HG03460 (cell line): ENCODE measurements around the gene GPX5.

ENCODE experiments used
- ATAC-seq: cut with Tn5 transposase; IDR thresholded peaks from one replicate; pipeline ENCODE4 v1.9.1; 2021; ENCODE audit not compliant: unreplicated experiment

The GPX5 gene

GRCh38 chr6:28553986-28554881 lies 28.6 kb downstream of the GPX5 start:
- ATAC-seq: no peak

- no peak for ATAC-seq
Measured at GRCh38 chr6:28555136-28555535, 29.5 kb downstream of the GPX5 start.

GRCh38 chr6:28558629-28559028 lies 32.9 kb downstream of the GPX5 start:
- no peak for ATAC-seq

- no peak for ATAC-seq
Measured at GRCh38 chr6:28563430-28564095, 37.9 kb downstream of the GPX5 start.

- ATAC-seq: no peak
Measured at GRCh38 chr6:28565823-28566526, 40.3 kb downstream of the GPX5 start.

GRCh38 chr6:28566527-28567252 lies 41.0 kb downstream of the GPX5 start:
- ATAC-seq: no peak

GRCh38 chr6:28567506-28567905 lies 41.8 kb downstream of the GPX5 start:
- ATAC-seq: no peak

GRCh38 chr6:28568515-28569108 lies 42.9 kb downstream of the GPX5 start:
- no peak for ATAC-seq

- ATAC-seq: no peak
Measured at GRCh38 chr6:28569748-28570147, 44.1 kb downstream of the GPX5 start.

GRCh38 chr6:28580475-28580874 lies 54.8 kb downstream of the GPX5 start:
- ATAC-seq: no peak

- no peak for ATAC-seq
Measured at GRCh38 chr6:28583463-28583862, 57.8 kb downstream of the GPX5 start.
